Trophoblast cell (in vitro differentiated cells and primary cell): Measurements from ENCODE around the gene SPAG16.

Source experiments
- DNase-seq, 2 donors: peaks; one replicate each; pipeline ENCODE4 v3.0.0-alpha.2; 2016
- H2AFZ ChIP-seq: 2 replicates; pipeline ENCODE4 v1.6.1; 2013; ENCODE audit warnings: low read length, moderate library complexity, mild to moderate bottlenecking; ENCODE audit not compliant: insufficient read depth, poor library complexity
- H2AK5ac ChIP-seq: 2 replicates; pipeline ENCODE4 v1.6.1; 2013; ENCODE audit warnings: mild to moderate bottlenecking, low read length
- H2BK120ac ChIP-seq: 2 replicates; pipeline ENCODE4 v1.6.1; 2013; ENCODE audit warnings: low read length, mild to moderate bottlenecking, moderate library complexity; ENCODE audit not compliant: insufficient read depth, poor library complexity
- H2BK12ac ChIP-seq: 2 replicates; pipeline ENCODE4 v1.6.1; 2013; ENCODE audit warnings: mild to moderate bottlenecking, low read length, moderate library complexity
- H2BK5ac ChIP-seq: 2 replicates; pipeline ENCODE4 v1.6.1; 2013; ENCODE audit warnings: low read length, low read depth, moderate library complexity, mild to moderate bottlenecking; ENCODE audit not compliant: poor library complexity
- H3K14ac ChIP-seq: 2 replicates; pipeline ENCODE4 v1.6.1; 2013; ENCODE audit warnings: mild to moderate bottlenecking, low read length
- H3K18ac ChIP-seq: 2 replicates; pipeline ENCODE4 v1.6.1; 2013; ENCODE audit warnings: mild to moderate bottlenecking, low read length
- H3K23ac ChIP-seq: 2 replicates; pipeline ENCODE4 v1.6.1; 2013; ENCODE audit warnings: low read length
- H3K27ac ChIP-seq: 2 replicates; pipeline ENCODE4 v1.5.1; 2013; ENCODE audit warnings: low read depth, mild to moderate bottlenecking, inconsistent platforms, low read length, moderate library complexity
- H3K27me3 ChIP-seq: 2 replicates; pipeline ENCODE4 v1.6.1; 2013; ENCODE audit warnings: inconsistent platforms, mild to moderate bottlenecking, low read length, moderate library complexity; ENCODE audit not compliant: insufficient read depth
- H3K36me3 ChIP-seq, 2 experiments: 1 replicate in 1 of 2; 2 replicates in 1 of 2; pipeline ENCODE4 v1.6.1; 2013; ENCODE audit warnings: low read length in 2 of 2, mild to moderate bottlenecking in 2 of 2, moderate library complexity in 1 of 2; ENCODE audit not compliant: insufficient read depth in 2 of 2, control insufficient read depth in 1 of 2
- H3K4ac ChIP-seq: 2 replicates; pipeline ENCODE4 v1.6.1; 2013; ENCODE audit warnings: low read depth, mild to moderate bottlenecking, low read length, moderate library complexity
- H3K4me1 ChIP-seq, 2 experiments: 1 replicate in 1 of 2; 2 replicates in 1 of 2; pipeline ENCODE4 v1.6.1; 2013; ENCODE audit warnings: low read length in 2 of 2, mild to moderate bottlenecking in 2 of 2, moderate library complexity in 1 of 2; ENCODE audit not compliant: insufficient read depth in 2 of 2, control insufficient read depth in 1 of 2
- H3K4me2 ChIP-seq: 2 replicates; pipeline ENCODE4 v1.6.1; 2013; ENCODE audit warnings: inconsistent platforms, mild to moderate bottlenecking, low read length, moderate library complexity
- H3K4me3 ChIP-seq: 2 replicates; pipeline ENCODE4 v1.5.1; 2013; ENCODE audit warnings: mild to moderate bottlenecking, low read depth, low read length, inconsistent platforms
- H3K79me1 ChIP-seq: one replicate; pipeline ENCODE4 v1.6.1; 2013; ENCODE audit warnings: low read length
- H3K79me2 ChIP-seq: 2 replicates; pipeline ENCODE4 v1.6.1; 2013; ENCODE audit warnings: low read length, mild to moderate bottlenecking; ENCODE audit not compliant: control insufficient read depth, insufficient read depth, poor library complexity
- H3K9ac ChIP-seq: 2 replicates; pipeline ENCODE4 v1.6.1; 2013; ENCODE audit warnings: mild to moderate bottlenecking, low read length
- H3K9me3 ChIP-seq: 2 replicates; pipeline ENCODE4 v1.6.1; 2013; ENCODE audit warnings: low read depth, mild to moderate bottlenecking, control low read depth, inconsistent platforms, low read length; ENCODE audit not compliant: insufficient read depth
- H4K12ac ChIP-seq: 2 replicates; pipeline ENCODE4 v1.6.1; 2013; ENCODE audit warnings: low read depth, mild to moderate bottlenecking, low read length, moderate library complexity
- H4K8ac ChIP-seq: 2 replicates; pipeline ENCODE4 v1.6.1; 2013; ENCODE audit warnings: low read depth, mild to moderate bottlenecking, low read length, moderate library complexity
- H4K91ac ChIP-seq: one replicate; pipeline ENCODE4 v1.6.1; 2013; ENCODE audit warnings: low read depth, mild to moderate bottlenecking, low read length, moderate library complexity
- WGBS: extraction: QIAGEN DNeasy Blood & Tissue Kit; methylation state at CpG from one replicate; pipeline ENCODE4 v1.1.7; 2013; ENCODE audit warnings: missing lambda C conversion rate; ENCODE audit not compliant: insufficient read length, insufficient coverage; ENCODE audit errors: extremely low coverage; 5-methylcytosine and 5-hydroxymethylcytosine counted together

SPAG16 gene

DNA sequence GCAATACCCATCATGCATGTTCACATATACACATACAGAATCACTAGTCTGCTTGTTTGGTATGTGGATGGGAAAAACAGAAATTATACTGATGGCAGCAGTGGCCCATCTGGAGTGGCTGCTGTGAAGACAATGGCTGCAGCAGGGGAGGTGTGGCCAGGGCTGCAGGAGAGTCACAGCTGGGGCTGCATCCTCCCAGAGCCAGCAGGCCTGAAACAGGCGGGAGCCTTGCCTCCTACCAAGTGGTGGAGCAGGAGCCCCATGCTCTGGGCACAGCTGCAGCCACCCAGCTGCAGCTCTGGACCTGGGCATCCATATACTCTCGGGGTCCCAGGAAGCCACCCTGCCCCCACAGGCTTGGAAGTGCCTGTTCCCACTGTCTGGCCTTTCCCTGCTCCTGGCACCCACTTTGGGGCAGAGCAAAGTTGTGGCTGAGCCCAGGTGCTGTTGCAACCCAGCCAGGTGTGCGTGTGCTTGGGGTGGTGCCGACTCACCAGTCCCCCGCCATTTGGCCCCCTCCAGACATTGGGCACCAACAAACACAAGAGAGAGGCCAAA, 136.6 kb downstream of the SPAG16 start:
- H3K79me2 ChIP-seq = peaks cover 1% of the 10 kb centered on the region
- no peak overlapping the region for H2AK5ac ChIP-seq
- no peak overlapping the region for H3K4me3 ChIP-seq
- DNase-seq = no peak
- H4K8ac ChIP-seq = no peak overlapping the region
- H2BK12ac ChIP-seq = no peak overlapping the region
- H3K9me3 ChIP-seq = peaks cover 15% of the 10 kb centered on the region
- H3K9ac ChIP-seq = no peak overlapping the region
- H4K91ac ChIP-seq = no peak overlapping the region
- H3K4me1 ChIP-seq = peaks cover 3 to 5% of the 10 kb centered on the region in 2 experiments
- peaks cover 0 to 4% of the 10 kb centered on the region in 2 experiments for H3K36me3 ChIP-seq
- H3K27ac ChIP-seq = no peak overlapping the region
- H3K27me3 ChIP-seq = no peaks in the 10 kb centered on the region
- H3K4me2 ChIP-seq = no peak overlapping the region
- no peak overlapping the region for H2BK120ac ChIP-seq
- H2BK5ac ChIP-seq = no peak overlapping the region
- H3K79me1 ChIP-seq = peaks cover 4% of the 10 kb centered on the region
- H3K4ac ChIP-seq = no peak overlapping the region
- no peak overlapping the region for H2AFZ ChIP-seq
- no peak overlapping the region for H3K14ac ChIP-seq
- no peak overlapping the region for H4K12ac ChIP-seq
- H3K23ac ChIP-seq = no peak overlapping the region
- H3K18ac ChIP-seq = no peak overlapping the region
- WGBS = no CpG with 5 or more reads among the region's 5 CpGs

DNA sequence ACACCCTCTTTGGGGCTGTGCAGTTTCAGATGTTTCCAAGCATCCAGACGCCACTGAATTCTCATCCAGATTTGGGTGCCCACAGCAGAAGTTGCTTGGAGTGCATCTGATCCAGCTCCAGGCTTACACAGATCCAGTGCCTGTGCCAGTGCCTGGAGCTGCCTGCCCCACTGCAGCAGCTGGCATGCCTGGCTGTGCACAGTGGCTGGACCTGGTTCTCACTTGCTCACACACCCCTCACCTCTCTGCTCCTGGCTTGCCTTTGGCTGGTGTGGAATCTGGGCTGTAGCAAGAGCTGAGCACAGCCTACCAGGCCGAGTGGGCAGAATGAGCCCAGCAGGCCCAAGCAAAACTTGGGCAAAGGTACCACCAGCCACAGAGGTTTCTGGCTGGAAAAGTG, 137.9 kb downstream of the SPAG16 start:
- H2AFZ ChIP-seq = no peak overlapping the region
- peaks cover 0 to 4% of the 10 kb centered on the region in 2 experiments for H3K36me3 ChIP-seq
- H3K9me3 ChIP-seq = peaks cover 15% of the 10 kb centered on the region
- no peaks in the 10 kb centered on the region for H3K79me1 ChIP-seq
- H3K23ac ChIP-seq = no peak overlapping the region
- H3K79me2 ChIP-seq = no peaks in the 10 kb centered on the region
- H3K4ac ChIP-seq = no peak overlapping the region
- H2BK12ac ChIP-seq = no peak overlapping the region
- no peak overlapping the region for H2BK120ac ChIP-seq
- no peak overlapping the region for H4K8ac ChIP-seq
- no peak overlapping the region for H4K91ac ChIP-seq
- H3K27ac ChIP-seq = no peak overlapping the region
- H3K27me3 ChIP-seq = no peaks in the 10 kb centered on the region
- no peak for DNase-seq
- H3K9ac ChIP-seq = no peak overlapping the region
- H3K18ac ChIP-seq = no peak overlapping the region
- H2BK5ac ChIP-seq = no peak overlapping the region
- H2AK5ac ChIP-seq = no peak overlapping the region
- no peaks in the 10 kb centered on the region for H3K4me1 ChIP-seq
- no peak overlapping the region for H3K4me2 ChIP-seq
- no peak overlapping the region for H4K12ac ChIP-seq
- no peak overlapping the region for H3K14ac ChIP-seq
- H3K4me3 ChIP-seq = no peak overlapping the region
- WGBS = no CpG with 5 or more reads among the region's 2 CpGs

DNA sequence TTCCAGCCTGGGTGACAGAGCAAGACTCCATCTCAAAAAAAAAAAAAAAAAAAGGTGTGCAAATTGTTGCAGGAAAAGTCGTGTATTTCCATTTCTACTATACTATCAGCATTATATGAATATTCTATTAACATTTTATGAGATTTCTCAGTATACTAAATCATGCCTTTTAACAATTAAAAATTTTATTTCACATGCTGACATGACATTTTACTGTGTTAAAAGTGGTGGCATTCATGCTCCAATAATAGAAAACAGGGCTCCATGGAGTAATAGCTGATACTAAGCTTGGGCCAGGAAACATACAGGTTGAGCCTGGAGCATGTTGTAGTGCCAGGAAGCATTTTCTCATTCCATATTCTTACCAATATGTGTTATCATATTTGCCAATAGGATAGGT, 141.4 kb downstream of the SPAG16 start:
- peaks cover 3% of the 10 kb centered on the region for H3K79me1 ChIP-seq
- H3K18ac ChIP-seq = no peak overlapping the region
- no peak overlapping the region for H3K14ac ChIP-seq
- no peak overlapping the region for H3K4me3 ChIP-seq
- no peak overlapping the region for H3K23ac ChIP-seq
- no peak overlapping the region for H4K8ac ChIP-seq
- H3K4ac ChIP-seq = no peak overlapping the region
- no peak overlapping the region for H2AFZ ChIP-seq
- no peak overlapping the region for H2BK120ac ChIP-seq
- H2BK5ac ChIP-seq = no peak overlapping the region
- no peak overlapping the region for H3K4me2 ChIP-seq
- H4K91ac ChIP-seq = no peak overlapping the region
- H3K4me1 ChIP-seq = peaks cover 3 to 5% of the 10 kb centered on the region in 2 experiments
- H3K79me2 ChIP-seq = no peaks in the 10 kb centered on the region
- no CpG with 5 or more reads among the region's 1 CpG for WGBS
- peaks cover 15% of the 10 kb centered on the region for H3K9me3 ChIP-seq
- no peaks in the 10 kb centered on the region for H3K27me3 ChIP-seq
- H4K12ac ChIP-seq = no peak overlapping the region
- DNase-seq = no peak
- no peak overlapping the region for H2BK12ac ChIP-seq
- H2AK5ac ChIP-seq = no peak overlapping the region
- H3K36me3 ChIP-seq = peaks cover 0 to 4% of the 10 kb centered on the region in 2 experiments
- H3K27ac ChIP-seq = no peak overlapping the region
- H3K9ac ChIP-seq = no peak overlapping the region

DNA sequence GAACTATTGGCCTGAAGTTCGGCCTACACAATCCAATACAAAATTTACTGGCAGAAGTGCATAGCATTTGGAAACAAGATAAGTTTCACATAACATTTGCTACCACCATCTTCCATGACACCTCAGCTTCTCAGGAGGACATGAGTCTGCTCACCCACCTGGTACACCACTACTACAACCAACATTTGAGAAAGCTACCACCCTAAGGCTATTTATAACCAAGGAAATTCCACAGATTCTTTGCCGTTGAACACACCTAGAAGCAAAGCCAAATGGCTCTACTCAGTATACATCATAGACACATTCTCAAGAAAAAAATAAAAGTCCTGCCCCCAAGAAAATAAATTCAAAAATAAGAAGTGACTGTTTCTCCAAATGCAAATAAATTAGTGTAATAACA, 145.3 kb downstream of the SPAG16 start:
- Histone ChIP-seq H3K79me1 (peaks cover 3% of the 10 kb centered on the region), H3K79me2 (no peaks in the 10 kb centered on the region), H3K4ac (no peak overlapping the region), H2BK12ac (no peak overlapping the region), H3K14ac (no peak overlapping the region), H3K27me3 (no peaks in the 10 kb centered on the region), H2BK120ac (peak overlapping the region; percentile 40), H3K9ac (no peak overlapping the region), H3K36me3 (no peaks in the 10 kb centered on the region), H3K4me3 (no peak overlapping the region), H4K91ac (no peak overlapping the region), H3K23ac (no peak overlapping the region), H3K4me2 (no peak overlapping the region), H3K27ac (peak overlapping the region; percentile 35), H2AFZ (no peak overlapping the region), H3K4me1 (peaks cover 3 to 5% of the 10 kb centered on the region in 2 experiments), H4K12ac (no peak overlapping the region), H3K18ac (no peak overlapping the region), H2BK5ac (no peak overlapping the region), H3K9me3 (no peaks in the 10 kb centered on the region), H2AK5ac (no peak overlapping the region), H4K8ac (no peak overlapping the region)
- DNase-seq = peak in 1 of 2 donors; percentile 25
- WGBS = no CpG with 5 or more reads among the region's 2 CpGs
